Endometrium (tissue), 2 donors: ENCODE measurements around the gene NOP9.
"Not testable (repeated sequence)": the region's sequence is repeated elsewhere in the genome, so short reads cannot be mapped to it uniquely, and the experiment has no call there.

Source experiments
- FAIRE-seq: peaks from 2 replicates; lab custom pipeline; 2012; peaks lifted over from hg19 to GRCh38; lab: Jason Lieb, UNC
- donor health status: control.
- donor health status: control.

Gene NOP9

GRCh38 chr14:24353559-24354481 lies 54.2 kb downstream of the NOP9 start:
- FAIRE-seq: no peak

- not testable (repeated sequence) for FAIRE-seq
Measured at GRCh38 chr14:24354482-24354825, 54.8 kb downstream of the NOP9 start.

- FAIRE-seq: no peak
Measured at GRCh38 chr14:24355009-24355408, 55.4 kb downstream of the NOP9 start.

- no peak for FAIRE-seq
Measured at GRCh38 chr14:24356208-24356607, 56.6 kb downstream of the NOP9 start.
